Hematopoietic multipotent progenitor cell treated with erythropoietin and hydrocortisone succinate and interleukin-3 and kit ligand, for 6 days (in vitro differentiated cells): ENCODE measurements around the gene MLLT6.

Experiments
- DNase-seq: peaks from one replicate; pipeline ENCODE4 v3.0.0-alpha.2; 2015

The MLLT6 gene

GRCh38 chr17:38729368-38729885 lies 24.4 kb downstream of the MLLT6 start:
- no peak for DNase-seq

GRCh38 chr17:38729886-38730525 lies 24.9 kb downstream of the MLLT6 start, which contains the start of gene CISD3:
CISD3 (plus strand) TSS chr17:38730341; CDS start chr17:38730359, 18 bp downstream.
- peak; percentile 94 for DNase-seq

GRCh38 chr17:38730526-38731379 lies 25.7 kb downstream of the MLLT6 start:
- peak; percentile 75 for DNase-seq

- no peak for DNase-seq
Measured at GRCh38 chr17:38731526-38732294, 26.6 kb downstream of the MLLT6 start.

- peak; percentile 58 for DNase-seq
Measured at GRCh38 chr17:38732376-38733281, 27.6 kb downstream of the MLLT6 start.

- DNase-seq: no peak
Measured at GRCh38 chr17:38733282-38733981, 28.4 kb downstream of the MLLT6 start.

- peak; percentile 45 for DNase-seq
Measured at GRCh38 chr17:38733982-38734973, 29.2 kb downstream of the MLLT6 start.

GRCh38 chr17:38735161-38735997 lies 30.3 kb downstream of the MLLT6 start:
- DNase-seq: peak; percentile 75

GRCh38 chr17:38738007-38738662 lies 33.1 kb downstream of the MLLT6 start:
- no peak for DNase-seq

GRCh38 chr17:38738686-38739085 lies 33.6 kb downstream of the MLLT6 start:
- DNase-seq: no peak

- no peak for DNase-seq
Measured at GRCh38 chr17:38739305-38739704, 34.2 kb downstream of the MLLT6 start.

- no peak for DNase-seq
Measured at GRCh38 chr17:38740044-38740443, 35.0 kb downstream of the MLLT6 start.

- no peak for DNase-seq
Measured at GRCh38 chr17:38740806-38741205, 35.7 kb downstream of the MLLT6 start.

GRCh38 chr17:38741461-38741860 lies 36.4 kb downstream of the MLLT6 start:
- DNase-seq: no peak

- no peak for DNase-seq
Measured at GRCh38 chr17:38741921-38742410, 36.9 kb downstream of the MLLT6 start.

GRCh38 chr17:38742411-38743308 lies 37.6 kb downstream of the MLLT6 start:
- DNase-seq: no peak

GRCh38 chr17:38743556-38744171 lies 38.6 kb downstream of the MLLT6 start:
- no peak for DNase-seq
